Heart left ventricle (tissue), 13 donors: ENCODE measurements around the gene RBMS2.
"Not testable (repeated sequence)": the region's sequence is repeated elsewhere in the genome, so short reads cannot be mapped to it uniquely, and the experiment has no call there.

Experiments used
- CTCF ChIP-seq, 12 donors: fragments of 200-600 bp; sonication (generic) in 4 of 12; IDR thresholded peaks; one replicate each; pipeline versions ENCODE4 v1.5.0 to v1.8.0; 2018 to 2022; ENCODE audit warnings: antibody characterized with exemption in 12 of 12, mild to moderate bottlenecking in 5 of 12
- POLR2A ChIP-seq, 2 donors: fragments of 450-650 bp; IDR thresholded peaks; one replicate each; pipeline ENCODE4 v1.6.1; 2017; ENCODE audit warnings: antibody characterized with exemption in 2 of 2, mild to moderate bottlenecking in 2 of 2, moderate library complexity in 2 of 2
- donor health status: ischemic (EF 13 %, LVEDD 7.1; RV severe dilation, severe dysfunction).
- donor health status: DM: no; HTN: yes; CAD: no.
- donor health status: DM: no; HTN: no; CAD: no.
- donor health status: ischemic (EF 25% LVEDD 6.9; RV normal size, moderate dysfunction).
- donor health status: ischemic (EF 25% LVEDD 5.7; RV mildly dilated, moderate dysfunction).
- donor health status: ischemic (EF 35%, LVEDD 5.7; RV mildly dilated, moderate dysfunction).
- donor health status: nonischemic (EF 11% LVEDD 7.7; RV severe dilation, severe dysfunction).
- donor health status: DM: yes; HTN: yes; CAD: no.
- donor health status: PGD.
- donor health status: ischemic (EF 29% LVEDD 5.4; RV normal size, mild dysfunction).
- donor health status: nonischemic (EF 23%, LVEDD 6.1; RV moderate dilation, normal function).

GRCh38 chr12:56577248-56577647, 55.6 kb downstream of the RBMS2 start:
- not testable (repeated sequence) for TF ChIP-seq CTCF, POLR2A (IDR thresholded peaks at IDR 0.05)
